HepG2 (cell line): ENCODE results near the gene FHL1. TPM values are rescaled to one million over a fixed set of nuclear protein-coding genes. Genes with fewer than 3 reads are reported as not detected.

Experiments used
- ATAC-seq: fragments of 200-7000 bp; cut with Tn5 transposase; 3 replicates; pipeline ENCODE4 v1.9.1; 2020; ENCODE audit warnings: mild to moderate bottlenecking, moderate library complexity
- BruUV-seq: library from RNA; stranded (reverse); fragments of 400-500 nt; replicated peaks from 2 replicates; lab custom pipeline; 2021; lab: Mats Ljungman, UMichigan
- CTCF ChIA-PET: fragments of 300-600 bp; formaldehyde crosslinking; extraction: SDS; loops from one replicate; lab custom pipeline; 2021; ENCODE audit warnings: low total read pairs, inconsistent platforms, low intra/inter-chr PET ratio; lab: Yijun Ruan, JAX
- POLR2A ChIA-PET: fragments of 350-600 bp; sonication (Branson Sonifier 250); formaldehyde crosslinking; loops from one replicate; lab custom pipeline; 2020; ENCODE audit warnings: antibody characterized with exemption, inconsistent platforms; lab: Yijun Ruan, JAX
- DNase-seq: peaks from one replicate; pipeline ENCODE4 v3.0.0-alpha.2; 2015; ENCODE audit warnings: low spot score
- FAIRE-seq: peaks from 3 replicates; lab custom pipeline; 2011; peaks lifted over from hg19 to GRCh38; lab: Jason Lieb, UNC
- H2AFZ ChIP-seq: one replicate; pipeline ENCODE4 v1.6.1; 2011; ENCODE audit warnings: low read length, inconsistent platforms
- H3K27ac ChIP-seq: fragments of 300-600 bp; 3 replicates; pipeline ENCODE4 v1.8.0; 2011; ENCODE audit warnings: mixed run types, mild to moderate bottlenecking, mixed read lengths, low read length, inconsistent platforms; ENCODE audit not compliant: insufficient read depth; ENCODE audit errors: extremely low read length
- H3K27me3 ChIP-seq, 2 experiments: fragments of 200-600 bp in 1 of 2; 2 replicates in 1 of 2; 3 replicates in 1 of 2; pipeline versions ENCODE4 v1.6.0 to v1.8.0; 2011; ENCODE audit warnings: low read length in 2 of 2, mild to moderate bottlenecking in 2 of 2, moderate library complexity in 2 of 2, inconsistent platforms in 1 of 2; ENCODE audit not compliant: insufficient read depth in 2 of 2, control insufficient read depth in 1 of 2
- H3K36me3 ChIP-seq, 2 experiments: fragments of 200-600 bp in 1 of 2; replicated peaks in 1 of 2; 2 replicates in 1 of 2; 3 replicates in 1 of 2; pipeline versions ENCODE4 v1.5.1 to v1.8.0; 2011; ENCODE audit warnings: low read length in 2 of 2, inconsistent platforms in 1 of 2; ENCODE audit not compliant: insufficient read depth in 2 of 2, control insufficient read depth in 1 of 2
- H3K4me1 ChIP-seq: 2 replicates; pipeline ENCODE4 v1.5.1; 2012; ENCODE audit warnings: low read length, inconsistent platforms; ENCODE audit not compliant: insufficient read depth
- H3K4me2 ChIP-seq: 2 replicates; pipeline ENCODE4 v1.6.0; 2011; ENCODE audit warnings: low read depth, low read length, inconsistent platforms
- H3K4me3 ChIP-seq, 3 experiments: fragments of 200-600 bp in 1 of 3; sonication (generic), shearing (Covaris generic) in 1 of 3; replicated peaks in 1 of 3; 2 replicates each; pipeline ENCODE4 v1.5.1; 2011 to 2016; ENCODE audit warnings: low read length in 3 of 3, inconsistent platforms in 2 of 3, low read depth in 2 of 3, mild to moderate bottlenecking in 2 of 3, control low read depth in 1 of 3, mixed read lengths in 1 of 3; ENCODE audit not compliant: insufficient read depth in 1 of 3
- H3K79me2 ChIP-seq: one replicate; pipeline ENCODE4 v1.6.1; 2011; ENCODE audit warnings: low read length, inconsistent platforms; ENCODE audit not compliant: insufficient read depth
- H3K9ac ChIP-seq: 2 replicates; pipeline ENCODE4 v1.6.0; 2011; ENCODE audit warnings: mild to moderate bottlenecking, low read depth, low read length, inconsistent platforms; ENCODE audit not compliant: insufficient read depth
- H3K9me3 ChIP-seq: 2 replicates; pipeline ENCODE4 v1.5.1; 2012; ENCODE audit warnings: mild to moderate bottlenecking, low read length
- H4K20me1 ChIP-seq: 2 replicates; pipeline ENCODE4 v1.6.0; 2011; ENCODE audit warnings: inconsistent platforms, mild to moderate bottlenecking, low read length, moderate library complexity; ENCODE audit not compliant: insufficient read depth
- DNMT1 ChIP-seq: sonication (generic); formaldehyde crosslinking; IDR thresholded peaks from 2 replicates; pipeline ENCODE4 v1.5.1; 2020; ENCODE audit warnings: mild to moderate bottlenecking, missing genetic modification reagents
- POLR2A ChIP-seq, 2 experiments: IDR thresholded peaks; 2 replicates each; pipeline ENCODE4 v1.6.1; 2011; ENCODE audit warnings: low read depth in 2 of 2, low read length in 2 of 2, mild to moderate bottlenecking in 1 of 2, moderate library complexity in 1 of 2; ENCODE audit not compliant: insufficient read depth in 1 of 2
- SNAPC2 ChIP-seq: sonication (generic); formaldehyde crosslinking; IDR thresholded peaks from 2 replicates; pipeline ENCODE4 v1.8.1; 2022; ENCODE audit warnings: mild to moderate bottlenecking, missing genetic modification reagents
- SNAPC5 ChIP-seq: sonication (generic); formaldehyde crosslinking; IDR thresholded peaks from 2 replicates; pipeline ENCODE4 v1.8.1; 2023; ENCODE audit warnings: mild to moderate bottlenecking, missing genetic modification reagents, borderline replicate concordance
- ZBTB25 ChIP-seq: IDR thresholded peaks from 2 replicates; pipeline ENCODE4 v1.6.1; 2018; ENCODE audit warnings: missing genetic modification reagents
- ZNF891 ChIP-seq: sonication (generic); formaldehyde crosslinking; IDR thresholded peaks from 2 replicates; pipeline ENCODE4 v1.5.0; 2020; ENCODE audit warnings: mild to moderate bottlenecking, missing genetic modification reagents
- WGBS: methylation state at CpG from one replicate; pipeline ENCODE4 v1.1.6; 2017; ENCODE audit warnings: low lambda C conversion rate; 5-methylcytosine and 5-hydroxymethylcytosine counted together
- in situ Hi-C: cut with HindIII; loops from 2 replicates; pipeline ENCODE4 v1.10.0; 2017; ENCODE audit warnings: low pct_unique_long_range_greater_than_20kb; ENCODE audit not compliant: extremely low pct_ligation_motif_present
- intact Hi-C: fragments of 100-400 bp; cut with micrococcal nuclease; formaldehyde crosslinking; loops from one replicate; pipeline ENCODE4 v1.10.0; 2022; ENCODE audit not compliant: unreplicated experiment
- polyA plus RNA-seq, 8 experiments: library from polyadenylated mRNA; depleted of rRNA in 3 of 8; stranded (reverse) in 7 of 8; unstranded in 1 of 8; fragments of >200 nt; fragmentation: Illumina TruSeq in 4 of 8; extraction: Trizol in 4 of 8; gene quantifications; 2 replicates each; pipeline versions ENCODE4 v1.2.1 to v1.2.3, GENCODE V29; 2011 to 2016; ENCODE audit warnings: low read depth in 4 of 8, missing spikeins in 1 of 8, mixed read lengths in 1 of 8; ENCODE audit not compliant: insufficient read depth in 1 of 8
- total RNA-seq, 5 experiments: library from RNA; depleted of rRNA; stranded (reverse); fragments of >200 nt; fragmentation: Illumina TruSeq; extraction: Trizol; gene quantifications; 2 replicates each; pipeline ENCODE4 v1.2.3, GENCODE V29; 2016; ENCODE audit warnings: low read depth in 1 of 5
- TF ChIP-seq, protein P1 (sequence below): sonication (generic); formaldehyde crosslinking; conservative IDR thresholded peaks from 2 replicates; pipeline ENCODE4 v1.8.0; 2022; ENCODE audit warnings: low read depth, missing genetic modification reagents

The FHL1 gene
- total and polyA plus RNA-seq, 2 of the 13 experiments (the other 11 are each of a cell fraction or from before 2014, with no cell fraction given): 0.33 TPM; not detected in 1

- Histone ChIP-seq H2AFZ (no peak overlapping the region), H4K20me1 (no peaks in the 10 kb centered on the region), H3K9ac (no peak overlapping the region), H3K4me2 (no peak overlapping the region), H3K4me1 (no peaks in the 10 kb centered on the region), H3K27me3 (no peaks in the 10 kb centered on the region), H3K4me3 (no peak overlapping the region), H3K36me3 (no peaks in the 10 kb centered on the region), H3K27ac (no peak overlapping the region), H3K79me2 (no peaks in the 10 kb centered on the region), H3K9me3 (no peaks in the 10 kb centered on the region)
- ATAC-seq: no peak
- BruUV-seq: no TSS peak
- intact Hi-C loops (no loop called here), in situ Hi-C loops (no loop called here)
- FAIRE-seq: no peak
- no peak for DNase-seq
- ChIA-PET CTCF (no interaction called here), POLR2A (no interaction called here)
- no peak for TF ChIP-seq POLR2A (IDR thresholded peaks at IDR 0.05; ENCODE audit: insufficient read depth in 1 of 2, low read depth in 2 of 2, low read length in 2 of 2)
- TF ChIP-seq ZNF891 (CRISPR knock-in tag): no peak
- TF ChIP-seq, protein P1, sequence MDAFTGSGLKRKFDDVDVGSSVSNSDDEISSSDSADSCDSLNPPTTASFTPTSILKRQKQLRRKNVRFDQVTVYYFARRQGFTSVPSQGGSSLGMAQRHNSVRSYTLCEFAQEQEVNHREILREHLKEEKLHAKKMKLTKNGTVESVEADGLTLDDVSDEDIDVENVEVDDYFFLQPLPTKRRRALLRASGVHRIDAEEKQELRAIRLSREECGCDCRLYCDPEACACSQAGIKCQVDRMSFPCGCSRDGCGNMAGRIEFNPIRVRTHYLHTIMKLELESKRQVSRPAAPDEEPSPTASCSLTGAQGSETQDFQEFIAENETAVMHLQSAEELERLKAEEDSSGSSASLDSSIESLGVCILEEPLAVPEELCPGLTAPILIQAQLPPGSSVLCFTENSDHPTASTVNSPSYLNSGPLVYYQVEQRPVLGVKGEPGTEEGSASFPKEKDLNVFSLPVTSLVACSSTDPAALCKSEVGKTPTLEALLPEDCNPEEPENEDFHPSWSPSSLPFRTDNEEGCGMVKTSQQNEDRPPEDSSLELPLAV: no peak
- no peak for TF ChIP-seq DNMT1 (CRISPR knock-in tag)
- no peak for TF ChIP-seq SNAPC2 (CRISPR knock-in tag)
- no peak for TF ChIP-seq SNAPC5 (CRISPR knock-in tag)
- TF ChIP-seq ZBTB25 (CRISPR knock-in tag): no peak
- WGBS: 5% methylated on average over 5 of the region's 5 CpGs
These were observed 108.2 kb downstream of the FHL1 start for GRCh38 chrX:136255541-136255940.
